NCI-H460 (cell line): ENCODE results near the gene HIVEP2. TPM values are rescaled to one million over a fixed set of nuclear protein-coding genes. Genes with fewer than 3 reads are reported as not detected.

Experiments used
- DNase-seq: peaks from one replicate; pipeline ENCODE4 v3.0.0-alpha.2; 2016; ENCODE audit warnings: low read depth; ENCODE audit errors: extremely low read depth
- total RNA-seq: library from RNA; depleted of rRNA; stranded (reverse); fragments of >200 nt; shearing (Covaris generic); gene quantifications from 2 replicates; pipeline ENCODE4 v1.2.3, GENCODE V29; 2014

The HIVEP2 gene
- total RNA-seq, 1 experiment from 2014 or later, result 2.7 TPM

- no peak for DNase-seq
Measured at GRCh38 chr6:142896732-142897131, 48.2 kb downstream of the HIVEP2 start.

GRCh38 chr6:142893088-142893487 is 51.9 kb downstream of the HIVEP2 start:
- DNase-seq, result no peak

GRCh38 chr6:142892254-142893021 is 52.5 kb downstream of the HIVEP2 start:
- no peak for DNase-seq

GRCh38 chr6:142891454-142891853 is 53.5 kb downstream of the HIVEP2 start:
- no peak for DNase-seq

- no peak for DNase-seq
Measured at GRCh38 chr6:142888456-142888855, 56.5 kb downstream of the HIVEP2 start.

GRCh38 chr6:142887517-142887916 is 57.5 kb downstream of the HIVEP2 start:
- no peak for DNase-seq

GRCh38 chr6:142886431-142887170 is 58.4 kb downstream of the HIVEP2 start:
- peak; percentile 13 for DNase-seq

- DNase-seq, result peak; percentile 89
Measured at GRCh38 chr6:142885182-142885867, 59.7 kb downstream of the HIVEP2 start.

GRCh38 chr6:142884214-142885035 is 60.6 kb downstream of the HIVEP2 start:
- no peak for DNase-seq

- no peak for DNase-seq
Measured at GRCh38 chr6:142883011-142883410, 62.0 kb downstream of the HIVEP2 start.

GRCh38 chr6:142881761-142882160 is 63.2 kb downstream of the HIVEP2 start:
- no peak for DNase-seq

- DNase-seq, result no peak
Measured at GRCh38 chr6:142881290-142881689, 63.7 kb downstream of the HIVEP2 start.

- DNase-seq, result no peak
Measured at GRCh38 chr6:142880201-142880600, 64.8 kb downstream of the HIVEP2 start.

- no peak for DNase-seq
Measured at GRCh38 chr6:142879527-142879926, 65.4 kb downstream of the HIVEP2 start.

GRCh38 chr6:142879076-142879475 is 65.9 kb downstream of the HIVEP2 start:
- no peak for DNase-seq

GRCh38 chr6:142878407-142878806 is 66.6 kb downstream of the HIVEP2 start:
- no peak for DNase-seq

GRCh38 chr6:142874676-142875075 is 70.3 kb downstream of the HIVEP2 start:
- no peak for DNase-seq

- DNase-seq, result no peak
Measured at GRCh38 chr6:142872376-142872775, 72.6 kb downstream of the HIVEP2 start.

- DNase-seq, result no peak
Measured at GRCh38 chr6:142871910-142872331, 73.1 kb downstream of the HIVEP2 start.

- DNase-seq, result no peak
Measured at GRCh38 chr6:142870787-142871415, 74.1 kb downstream of the HIVEP2 start.
